Cerebellar nuclear complex (tissue), 1 donor: ENCODE measurements around the gene PPFIA1.
"Not testable (repeated sequence)": the region's sequence is repeated elsewhere in the genome, so short reads cannot be mapped to it uniquely, and the experiment has no call there.

Source experiments
- DNase-seq, 2 experiments: peaks; one replicate each; lab custom pipeline; 2025; lab: John Stamatoyannopoulos, UW

The PPFIA1 gene

DNA sequence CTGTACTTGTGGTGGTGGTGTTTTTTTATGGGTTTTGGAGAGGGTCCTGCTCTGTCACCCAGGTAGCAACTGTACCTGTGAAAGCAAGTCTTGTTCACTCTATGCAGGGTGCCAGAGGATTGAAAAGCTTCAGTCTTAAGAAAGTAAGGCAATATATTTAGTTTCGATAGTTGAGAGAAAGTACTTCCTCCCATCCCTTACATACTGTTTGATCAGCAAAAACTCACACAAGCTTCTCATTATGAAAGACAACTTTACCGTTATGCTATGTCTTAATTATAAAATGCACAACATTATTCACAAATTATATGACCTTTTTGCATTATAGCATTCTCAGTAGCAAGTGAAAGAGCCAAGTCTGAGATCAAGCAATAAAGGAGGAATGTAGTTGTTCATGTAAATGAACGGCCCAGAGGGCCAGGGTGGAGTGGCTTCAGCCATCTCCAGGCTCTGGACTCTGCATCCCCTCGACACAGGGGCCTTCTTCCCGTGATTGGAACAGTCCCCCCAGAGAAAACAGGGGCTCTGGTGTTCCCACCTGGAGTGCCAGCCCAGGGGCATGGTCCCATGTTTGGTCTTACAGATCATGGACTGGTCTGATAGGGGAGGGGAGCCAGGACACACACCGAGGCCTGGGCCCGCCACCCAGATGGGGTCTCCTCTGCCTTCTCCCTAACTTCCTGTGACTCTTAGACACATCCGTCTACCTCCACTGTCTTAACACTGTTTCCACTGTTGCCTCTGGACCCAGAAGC, 89.1 kb downstream of the PPFIA1 start:
- DNase-seq, result no peak

DNA sequence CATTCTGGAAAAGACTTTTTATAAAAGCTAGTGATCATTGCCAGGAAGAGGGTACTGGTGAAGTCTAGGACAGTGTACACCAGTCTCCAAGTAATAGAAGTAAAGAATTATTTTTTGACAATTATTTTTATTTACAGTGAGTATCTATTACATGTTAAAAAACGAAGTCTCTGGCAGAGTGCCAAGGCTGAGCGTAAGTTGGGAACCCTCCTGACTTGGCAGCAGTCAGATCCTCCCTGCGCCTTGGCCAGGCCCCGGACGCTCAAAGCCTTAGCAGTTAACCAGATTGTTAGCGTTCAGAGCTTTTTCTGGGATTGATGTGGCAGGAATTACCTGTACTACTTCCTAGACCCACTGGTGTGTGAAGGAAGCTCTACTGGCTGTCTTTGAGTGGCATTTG, 89.7 kb downstream of the PPFIA1 start:
- no peak for DNase-seq

DNA sequence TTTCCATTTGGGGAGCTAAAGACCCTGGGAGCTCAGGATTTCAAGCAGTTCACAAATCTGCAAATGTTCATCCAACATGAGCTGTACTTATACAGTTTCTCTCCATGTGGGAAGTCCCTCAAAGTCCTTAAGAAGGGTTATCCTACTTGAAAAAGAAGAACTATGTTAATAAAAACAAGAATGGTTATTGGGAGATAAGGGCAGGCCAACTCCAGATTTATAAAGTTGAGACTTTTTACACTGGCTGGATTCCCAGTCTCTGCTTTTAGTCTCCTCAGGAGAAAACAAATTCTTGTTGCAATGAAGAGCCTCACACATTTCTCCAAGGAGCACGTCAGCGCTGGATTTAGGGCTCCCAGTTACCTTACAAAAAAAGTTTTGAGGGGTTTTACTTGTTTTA, 93.7 kb downstream of the PPFIA1 start:
- DNase-seq, result no peak

DNA sequence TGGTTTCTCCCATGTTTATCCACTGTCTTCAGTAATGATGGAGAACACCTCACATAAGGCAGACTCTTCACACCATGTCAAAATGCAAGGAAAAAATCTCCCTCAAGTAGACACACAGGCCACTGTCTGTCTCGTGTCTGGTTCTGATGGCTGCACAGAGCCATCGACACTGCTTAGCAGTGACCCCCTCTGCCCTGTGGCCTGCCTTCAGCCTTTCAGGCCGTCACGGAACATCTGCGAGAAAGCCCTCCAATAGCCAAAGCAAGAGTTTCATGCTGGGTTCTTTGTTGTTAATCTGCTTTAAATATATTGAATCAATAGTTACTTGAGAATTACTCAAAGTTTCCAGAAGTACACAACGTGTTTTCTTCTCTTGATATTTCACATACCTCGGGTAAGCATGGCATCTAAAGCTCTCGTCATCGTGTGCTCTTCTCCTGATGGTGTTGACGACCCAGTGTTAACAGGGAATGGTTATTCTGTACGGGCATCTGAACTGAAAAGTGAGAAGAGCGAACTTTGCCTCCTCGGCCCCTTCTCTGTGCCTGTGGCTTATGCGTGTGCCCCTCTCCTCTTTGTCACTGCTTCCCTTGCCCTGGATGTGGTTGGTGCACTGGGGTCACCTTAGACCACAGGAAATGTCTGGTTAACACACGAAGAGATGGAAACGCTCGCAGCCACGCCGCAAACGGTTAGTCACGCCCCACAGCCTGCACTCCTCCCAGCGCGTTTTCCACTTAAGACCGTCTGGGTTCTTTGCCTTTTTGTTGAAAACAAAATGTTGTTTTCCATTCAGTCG, 94.5 kb downstream of the PPFIA1 start:
- DNase-seq, result no peak

DNA sequence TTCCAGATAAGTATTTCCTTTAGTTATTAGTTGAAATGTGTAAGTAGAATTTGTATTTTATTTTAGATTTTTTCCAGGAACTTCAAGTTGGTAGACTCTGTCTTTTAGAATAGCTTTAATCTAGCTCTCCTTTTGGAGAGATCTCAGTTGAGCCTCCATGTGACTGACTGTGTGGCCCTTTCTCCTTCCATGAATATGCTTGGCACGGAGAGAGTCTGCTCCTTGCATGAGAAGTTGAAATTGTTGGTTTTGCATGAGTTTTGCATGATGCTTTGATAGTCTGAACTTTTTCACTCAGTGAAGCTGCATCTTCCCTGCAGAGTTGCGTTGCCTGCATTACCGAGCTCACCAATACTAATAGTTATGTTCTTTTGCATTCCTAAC, 95.0 kb downstream of the PPFIA1 start:
- no peak for DNase-seq

DNA sequence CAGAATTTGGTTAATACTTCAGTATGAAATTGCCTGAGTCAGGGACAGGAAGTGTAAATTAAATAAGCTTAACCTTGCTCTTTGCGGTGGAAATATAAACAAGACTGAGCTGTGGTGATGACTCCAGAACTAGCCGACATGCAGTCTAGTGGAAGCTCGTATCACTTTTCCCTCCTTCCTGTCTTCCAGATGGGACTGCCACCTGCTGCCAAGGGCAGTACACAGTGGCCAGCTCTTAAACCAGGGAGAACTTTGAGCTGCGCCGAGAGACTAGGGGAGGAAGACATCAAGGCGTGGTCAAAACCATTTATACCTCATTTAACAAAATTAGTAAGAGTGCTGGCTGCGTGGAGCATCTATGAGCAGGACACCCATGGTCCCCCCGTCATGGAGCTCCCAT, 96.6 kb downstream of the PPFIA1 start:
- no peak for DNase-seq

DNA sequence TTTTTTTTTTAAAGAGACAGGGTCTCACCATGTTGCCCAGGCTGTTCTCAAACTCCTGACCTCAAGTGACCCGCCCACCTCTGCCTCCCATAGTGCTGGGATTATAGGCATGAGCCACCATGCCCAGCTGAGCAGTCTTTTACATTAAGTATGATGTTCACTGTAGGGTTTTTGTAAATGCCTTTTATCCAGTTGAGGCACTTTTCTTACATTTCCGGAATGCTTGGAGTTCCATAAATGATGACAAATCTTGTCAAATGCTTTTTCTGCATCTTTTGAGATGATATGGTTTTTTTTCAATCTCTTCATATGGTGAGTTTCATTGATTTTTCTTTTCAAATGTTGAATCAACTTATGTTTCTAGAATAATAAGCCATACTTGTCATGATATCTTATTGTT, 98.5 kb downstream of the PPFIA1 start:
- no peak for DNase-seq

DNA sequence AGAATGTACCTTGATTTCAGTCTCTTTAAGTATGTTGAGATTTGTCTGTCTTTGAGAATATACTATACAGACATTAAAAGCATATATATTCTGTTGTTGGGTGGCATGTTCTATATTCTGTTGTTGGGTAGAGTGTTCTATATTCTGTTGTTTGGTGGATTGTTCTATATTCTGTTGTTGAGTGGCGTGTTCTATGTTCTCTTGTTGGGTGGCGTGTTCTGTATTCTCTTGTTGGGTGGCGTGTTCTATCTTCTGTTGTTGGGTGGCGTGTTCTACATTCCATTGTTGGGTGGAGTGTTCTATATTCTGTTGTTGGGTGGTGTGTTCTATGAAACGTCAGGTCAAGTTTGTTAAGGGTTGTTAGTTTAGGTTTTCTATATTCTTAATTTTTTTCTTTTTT, 100.8 kb downstream of the PPFIA1 start:
- no peak for DNase-seq

DNA sequence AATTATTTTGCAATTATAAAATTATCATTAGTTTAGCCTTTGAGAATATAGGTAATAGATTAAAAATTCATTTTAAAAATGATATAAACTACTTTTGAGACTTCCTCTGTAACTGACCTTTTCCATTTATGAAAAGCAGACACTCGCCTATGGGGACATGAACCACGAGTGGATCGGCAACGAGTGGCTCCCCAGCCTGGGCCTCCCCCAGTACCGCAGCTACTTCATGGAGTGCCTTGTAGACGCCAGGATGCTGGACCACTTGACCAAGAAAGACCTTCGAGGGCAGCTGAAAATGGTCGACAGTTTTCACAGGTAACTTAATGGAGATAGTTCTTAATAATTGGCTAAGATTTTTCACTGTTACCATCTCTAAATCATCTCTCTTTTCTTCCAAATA, 101.6 kb downstream of the PPFIA1 start:
- no peak for DNase-seq

DNA sequence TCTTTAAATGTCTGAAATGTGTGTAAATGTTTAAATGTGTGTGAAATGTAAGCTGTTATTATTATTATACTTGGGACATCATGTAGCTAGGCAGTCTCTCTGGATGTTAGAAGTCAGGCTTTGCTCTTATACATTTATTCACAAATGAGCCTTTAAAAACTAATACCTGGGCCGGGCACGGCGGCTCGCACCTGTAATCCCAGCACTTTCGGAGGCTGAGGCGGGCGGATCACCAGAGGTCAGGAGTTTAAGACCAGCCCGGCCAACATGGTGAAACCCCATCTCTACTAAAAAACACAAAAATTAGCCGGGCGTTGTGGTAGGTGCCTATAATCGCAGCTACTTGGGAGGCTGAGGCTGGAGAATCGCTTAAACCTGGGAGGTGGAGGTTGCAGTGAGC, 106.1 kb downstream of the PPFIA1 start:
- no peak for DNase-seq

DNA sequence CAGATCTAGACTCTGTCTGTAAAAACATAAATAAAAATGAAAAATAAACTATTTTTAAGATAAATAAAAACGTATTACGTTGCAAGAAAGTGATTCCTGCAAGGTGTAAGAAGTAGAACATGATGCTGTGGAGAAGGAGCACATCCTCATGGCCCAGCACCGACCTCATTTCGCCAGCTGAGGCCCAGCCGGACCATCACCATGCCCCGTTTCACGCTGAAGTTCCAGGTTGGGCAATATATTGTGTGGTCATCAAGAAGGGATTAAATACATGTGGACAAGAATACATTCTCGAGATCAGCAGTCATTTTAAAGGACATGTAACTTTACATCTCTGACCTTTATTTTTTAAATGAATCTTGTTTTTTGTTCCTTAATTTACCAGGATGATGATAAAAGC, 107.2 kb downstream of the PPFIA1 start:
- no peak for DNase-seq

DNA sequence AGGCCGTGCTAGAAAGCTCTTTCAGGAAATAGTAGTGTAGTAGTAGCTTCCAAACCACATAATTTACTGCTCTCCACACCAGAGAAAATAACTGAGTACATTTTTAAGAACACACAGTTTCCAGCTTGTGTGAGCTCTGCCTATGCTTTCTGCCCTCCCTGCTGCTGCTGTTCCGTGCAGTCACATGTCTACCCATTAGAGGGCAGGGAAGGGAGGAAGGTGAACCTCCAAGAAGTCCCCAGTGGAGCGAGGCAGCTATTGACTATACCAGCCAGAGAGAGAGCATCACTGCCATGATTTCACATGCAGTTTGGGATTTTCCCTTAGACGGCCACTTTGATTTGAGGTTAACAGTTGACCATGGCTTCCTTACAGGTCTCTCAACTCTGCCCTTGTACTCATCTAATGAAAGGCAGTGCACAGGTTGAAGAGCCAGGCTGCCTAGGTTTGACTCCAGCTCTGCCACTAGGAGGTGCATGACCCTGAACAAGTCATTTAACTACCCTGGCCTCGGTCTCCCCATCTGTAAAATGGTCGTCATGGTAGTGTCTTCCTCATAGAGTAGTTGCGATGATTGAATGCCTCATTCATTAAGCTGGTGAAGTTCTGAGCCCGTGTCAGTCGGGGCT, 108.1 kb downstream of the PPFIA1 start:
- DNase-seq, result no peak

DNA sequence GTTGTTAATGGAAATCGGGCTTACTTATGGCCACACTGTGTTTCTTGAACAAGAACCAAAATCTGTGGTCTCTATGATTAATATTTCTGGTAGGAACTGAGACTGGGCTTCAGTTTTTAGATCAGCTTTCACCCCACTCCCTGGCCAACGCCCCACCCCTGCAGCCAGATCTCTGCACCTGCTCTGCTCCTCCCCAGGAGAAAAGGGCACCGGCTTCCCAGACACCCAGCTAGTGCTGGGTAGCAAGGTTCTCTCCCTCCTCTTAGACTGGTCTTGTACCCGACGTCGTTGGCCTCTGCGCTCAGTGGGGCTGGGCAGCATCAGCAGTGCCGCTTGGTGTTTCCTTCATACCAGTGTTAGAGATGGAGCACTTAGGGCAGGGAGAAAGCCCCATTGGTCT, 110.9 kb downstream of the PPFIA1 start:
- DNase-seq, result no peak

DNA sequence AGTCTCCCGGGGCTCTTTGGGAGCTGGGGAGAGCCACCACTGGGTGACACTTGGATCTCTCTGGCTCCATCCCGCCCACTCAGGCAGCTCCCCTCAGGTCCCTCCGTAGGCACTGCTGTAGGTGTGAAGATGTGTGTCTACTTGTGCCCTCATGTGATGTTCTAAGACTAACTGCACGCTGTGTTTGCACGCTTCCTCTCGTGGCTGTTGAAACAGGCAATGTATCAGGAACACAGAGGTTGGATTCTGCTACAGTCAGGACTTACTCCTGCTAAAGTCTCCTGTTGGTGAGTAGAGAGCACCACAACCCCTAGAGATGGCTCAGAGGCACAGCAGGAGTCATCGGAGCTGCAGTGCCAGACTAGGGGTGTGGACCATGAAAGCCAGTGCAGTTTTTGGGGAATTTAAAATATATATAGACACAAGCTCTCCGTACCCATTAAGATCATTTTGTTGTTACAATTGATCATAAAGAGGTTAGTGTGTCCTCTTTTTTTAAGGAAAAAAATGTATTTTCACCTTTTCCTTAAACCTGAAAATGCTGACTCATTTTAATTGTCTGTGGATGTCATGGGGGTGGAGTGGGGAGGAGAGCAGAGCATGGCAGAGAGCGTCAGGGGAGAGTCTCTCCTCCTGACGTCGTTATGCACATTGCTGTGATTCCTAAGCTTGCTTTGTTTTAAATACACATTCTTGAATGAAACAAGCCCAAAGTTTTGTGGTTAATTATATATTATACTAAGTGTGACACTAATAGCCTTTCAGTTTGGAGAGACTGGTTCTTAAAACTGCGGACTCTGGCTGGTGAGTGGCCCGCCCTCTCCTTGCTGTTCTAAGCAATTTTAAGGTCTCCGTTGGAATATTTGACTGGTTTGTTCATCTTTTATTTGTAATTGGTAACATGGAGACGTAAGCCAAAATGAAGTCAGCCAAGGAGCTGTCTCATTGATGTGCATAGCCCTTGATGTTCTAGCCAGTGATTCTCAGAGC, 111.7 kb downstream of the PPFIA1 start:
- DNase-seq, result no peak

DNA sequence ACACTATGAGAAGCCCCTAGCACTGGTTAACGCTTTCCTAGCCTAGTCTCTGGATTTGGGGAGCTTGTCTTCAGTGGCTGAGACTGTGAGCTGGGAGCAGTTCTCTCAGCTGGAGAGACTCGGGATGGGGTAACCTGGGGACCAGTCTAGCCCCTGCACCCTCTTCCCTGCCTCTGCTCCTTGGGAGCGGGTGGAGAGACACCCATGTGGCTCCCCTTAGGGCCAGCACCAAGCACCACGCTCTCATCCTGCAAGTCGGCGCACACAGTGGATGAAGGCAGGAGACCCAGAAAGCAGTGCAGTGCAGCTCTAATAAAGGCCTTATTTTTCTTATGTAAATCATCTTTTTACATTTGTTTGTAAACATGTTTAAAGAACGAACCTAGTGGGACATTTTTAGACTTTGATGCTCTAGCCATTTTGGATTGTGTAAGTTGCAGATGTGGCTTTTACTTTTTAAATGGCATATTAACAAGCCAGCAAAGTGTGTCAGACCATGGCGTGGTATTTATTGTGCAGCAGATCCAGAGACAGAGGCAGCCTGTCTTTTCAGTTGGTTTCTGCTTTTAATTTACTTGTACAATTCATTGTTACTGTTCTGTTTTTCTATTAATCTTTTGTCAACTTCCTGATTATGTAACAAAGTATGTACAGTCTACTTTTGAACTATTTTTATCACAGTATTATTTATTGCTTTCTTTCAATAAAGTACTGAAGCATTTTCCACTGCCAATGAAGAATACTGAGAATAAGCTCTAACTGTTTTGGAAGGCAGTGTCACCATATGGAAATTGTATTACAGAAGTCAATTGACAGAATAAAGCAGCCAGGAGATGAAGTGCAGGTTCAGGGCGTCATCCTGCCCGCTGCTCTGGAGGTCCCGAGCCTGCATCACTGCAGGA, 113.4 kb downstream of the PPFIA1 start:
- DNase-seq, result no peak

DNA sequence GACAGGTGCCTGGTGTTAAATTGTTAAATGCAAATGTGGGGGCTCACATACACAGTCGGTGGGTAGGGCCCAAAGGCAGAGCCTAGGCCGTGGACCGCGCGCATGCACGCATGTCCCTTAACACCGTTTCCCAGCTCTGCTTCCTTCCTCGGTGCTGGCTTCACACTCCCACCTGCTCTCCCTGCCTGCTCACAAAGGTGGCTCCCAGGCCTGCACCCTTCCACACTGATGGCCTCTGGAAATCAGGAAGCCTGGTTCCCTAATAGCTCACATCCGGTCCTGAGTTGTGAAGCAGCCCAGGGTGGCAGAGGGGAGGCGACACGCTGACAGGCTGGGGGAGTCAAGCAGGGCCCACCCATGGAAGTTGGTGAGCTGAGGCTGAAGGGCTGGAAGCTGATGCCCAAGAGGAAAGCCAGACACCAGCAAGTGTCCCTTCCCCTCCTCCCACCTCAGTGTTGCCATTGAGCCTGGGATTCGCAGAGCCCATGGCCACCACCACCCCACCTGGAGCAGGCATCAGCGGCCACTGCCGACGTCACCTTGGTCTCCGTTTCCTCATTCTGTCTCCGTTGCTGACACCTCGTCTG, 114.2 kb downstream of the PPFIA1 start:
- DNase-seq, result no peak

DNA sequence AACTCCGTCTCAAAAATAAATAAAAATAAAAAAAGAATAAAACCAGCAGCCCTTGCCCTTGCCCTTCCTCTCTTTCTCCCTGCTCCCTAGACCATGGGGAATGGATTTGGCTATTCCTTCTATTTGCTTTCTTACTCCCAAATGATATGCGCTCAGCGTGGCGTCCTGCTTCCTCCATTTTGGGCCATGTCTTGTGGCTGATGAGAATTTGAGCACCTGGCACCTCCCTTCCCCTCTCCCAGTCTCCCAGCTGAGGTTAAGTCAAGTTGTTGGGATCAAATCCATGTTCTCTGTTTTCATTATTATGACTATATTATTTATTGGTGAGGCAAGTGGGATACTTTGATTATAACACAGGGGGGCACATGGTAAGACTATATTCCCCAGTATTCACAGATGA, 117.1 kb downstream of the PPFIA1 start:
- DNase-seq, result no peak

DNA sequence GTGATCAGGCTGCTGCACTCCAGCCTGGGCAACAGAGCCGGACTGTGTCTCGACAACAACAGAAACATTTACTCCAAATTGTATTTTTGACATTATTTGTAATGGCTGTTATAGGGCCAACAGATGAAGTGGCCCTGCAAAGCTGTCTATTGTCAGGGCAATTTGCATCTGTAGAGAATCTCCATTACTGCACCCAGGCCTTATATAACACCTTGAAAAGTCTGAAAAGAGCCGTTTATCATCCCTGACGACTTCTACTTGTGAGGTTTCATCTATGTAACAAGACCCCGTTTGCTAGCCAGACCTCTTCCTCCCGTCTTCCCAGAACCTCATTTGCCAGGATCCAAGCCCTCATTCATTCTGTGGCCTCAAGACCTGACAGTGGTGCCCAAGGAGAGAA, 118.7 kb downstream of the PPFIA1 start:
- DNase-seq, result no peak

DNA sequence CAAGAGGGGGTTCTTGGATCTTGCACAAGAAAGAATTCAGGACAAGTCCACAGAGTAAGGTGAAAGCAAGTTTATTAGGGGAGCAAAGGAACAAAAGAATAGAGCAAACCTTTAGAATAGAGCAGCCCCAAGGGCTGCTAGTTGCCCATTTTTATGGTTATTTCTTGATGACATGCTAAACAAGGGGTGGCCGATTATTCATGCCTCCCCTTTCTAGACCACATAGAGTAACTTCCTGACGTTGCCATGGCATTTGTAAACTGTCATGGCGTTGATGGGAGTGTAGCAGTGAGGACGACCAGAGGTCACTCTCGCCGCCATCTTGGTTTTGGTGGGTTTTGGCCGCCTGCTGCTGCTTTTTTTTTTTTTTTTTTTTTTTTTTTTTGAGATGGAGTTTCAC, 120.4 kb downstream of the PPFIA1 start:
- not testable (repeated sequence) for DNase-seq

DNA sequence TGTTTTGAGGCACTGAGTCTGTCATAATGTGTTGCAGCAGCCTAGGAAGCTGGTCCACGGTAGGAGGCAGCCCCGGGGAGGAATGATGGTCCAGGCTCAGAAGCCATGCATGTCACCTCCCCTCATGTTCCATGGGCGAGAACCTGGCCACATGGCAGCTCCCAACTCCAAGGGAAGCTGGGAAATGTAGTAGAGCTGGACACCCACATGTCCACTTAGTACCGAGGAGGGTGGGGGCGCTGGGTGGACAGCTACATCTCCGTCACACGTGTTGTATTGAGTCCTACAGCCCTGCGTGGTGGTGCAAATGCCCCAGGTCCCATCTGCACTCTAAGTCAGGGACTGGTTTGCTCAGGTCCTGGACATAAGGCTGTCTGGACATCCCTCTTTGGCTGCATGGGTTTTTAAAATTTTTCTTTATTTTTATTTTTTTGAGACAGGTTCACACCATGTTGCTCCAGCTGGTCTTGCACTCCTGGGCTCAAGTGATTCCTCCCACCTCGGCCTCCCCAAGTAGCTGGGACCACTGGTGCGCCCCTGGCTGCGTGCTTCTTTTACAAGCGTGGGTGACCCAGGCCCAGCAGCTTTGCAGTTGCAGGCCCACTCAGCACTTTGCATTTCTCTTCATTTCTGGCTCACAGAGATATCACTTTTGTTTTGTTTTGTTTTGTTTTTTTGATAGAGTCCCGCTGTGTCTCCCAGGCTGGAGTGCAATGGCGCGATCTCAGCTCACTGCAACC, 123.9 kb downstream of the PPFIA1 start:
- no peak for DNase-seq
